Raji (cell line): ENCODE results near the gene PLAAT4.

ENCODE experiments used
- POLR2A ChIP-seq: IDR thresholded peaks from 2 replicates; pipeline ENCODE4 v1.6.1; 2011; ENCODE audit warnings: low read depth, low read length, control low read depth; ENCODE audit not compliant: insufficient read depth

Gene PLAAT4

GRCh38 chr11:63505857-63506528 lies 30.6 kb upstream of the PLAAT4 start, which contains the start of gene LGALS12:
LGALS12 (plus strand) TSS chr11:63506084; CDS start chr11:63506459, 375 bp downstream.
- no peak for TF ChIP-seq POLR2A

- no peak for TF ChIP-seq POLR2A
Measured at GRCh38 chr11:63506876-63507275, 29.7 kb upstream of the PLAAT4 start.

- TF ChIP-seq POLR2A: no peak
Measured at GRCh38 chr11:63507511-63507910, 29.1 kb upstream of the PLAAT4 start.

GRCh38 chr11:63508009-63508408 lies 28.6 kb upstream of the PLAAT4 start:
- no peak for TF ChIP-seq POLR2A

- no peak for TF ChIP-seq POLR2A
Measured at GRCh38 chr11:63508745-63509144, 27.9 kb upstream of the PLAAT4 start.

GRCh38 chr11:63510360-63511047 lies 26.1 kb upstream of the PLAAT4 start:
- TF ChIP-seq POLR2A: no peak

GRCh38 chr11:63511048-63511748 lies 25.4 kb upstream of the PLAAT4 start:
- TF ChIP-seq POLR2A: no peak

GRCh38 chr11:63512816-63513215 lies 23.8 kb upstream of the PLAAT4 start:
- TF ChIP-seq POLR2A: no peak

GRCh38 chr11:63516109-63516508 lies 20.5 kb upstream of the PLAAT4 start:
- TF ChIP-seq POLR2A: no peak

- TF ChIP-seq POLR2A: no peak
Measured at GRCh38 chr11:63517156-63517555, 19.5 kb upstream of the PLAAT4 start.

- no peak for TF ChIP-seq POLR2A
Measured at GRCh38 chr11:63518548-63518947, 18.1 kb upstream of the PLAAT4 start.

- no peak for TF ChIP-seq POLR2A
Measured at GRCh38 chr11:63520606-63521170, 15.9 kb upstream of the PLAAT4 start.

GRCh38 chr11:63521896-63522295 lies 14.7 kb upstream of the PLAAT4 start:
- no peak for TF ChIP-seq POLR2A

GRCh38 chr11:63523151-63523550 lies 13.5 kb upstream of the PLAAT4 start:
- no peak for TF ChIP-seq POLR2A

- no peak for TF ChIP-seq POLR2A
Measured at GRCh38 chr11:63527667-63528066, 8.9 kb upstream of the PLAAT4 start.

- TF ChIP-seq POLR2A: no peak
Measured at GRCh38 chr11:63530021-63530420, 6.6 kb upstream of the PLAAT4 start.

- no peak for TF ChIP-seq POLR2A
Measured at GRCh38 chr11:63532117-63532516, 4.5 kb upstream of the PLAAT4 start.
